Measurements from ENCODE around the gene TGM1.

The TGM1 gene

GRCh38 chr14:24281636-24282035 lies 18.7 kb upstream of the TGM1 start:
- no peak for TF ChIP-seq CTCF (IDR thresholded peaks at IDR 0.05; ENCODE audit: extremely low read depth, missing control alignments)
- no peak for DNase-seq (ENCODE audit: low spot score)

DNA sequence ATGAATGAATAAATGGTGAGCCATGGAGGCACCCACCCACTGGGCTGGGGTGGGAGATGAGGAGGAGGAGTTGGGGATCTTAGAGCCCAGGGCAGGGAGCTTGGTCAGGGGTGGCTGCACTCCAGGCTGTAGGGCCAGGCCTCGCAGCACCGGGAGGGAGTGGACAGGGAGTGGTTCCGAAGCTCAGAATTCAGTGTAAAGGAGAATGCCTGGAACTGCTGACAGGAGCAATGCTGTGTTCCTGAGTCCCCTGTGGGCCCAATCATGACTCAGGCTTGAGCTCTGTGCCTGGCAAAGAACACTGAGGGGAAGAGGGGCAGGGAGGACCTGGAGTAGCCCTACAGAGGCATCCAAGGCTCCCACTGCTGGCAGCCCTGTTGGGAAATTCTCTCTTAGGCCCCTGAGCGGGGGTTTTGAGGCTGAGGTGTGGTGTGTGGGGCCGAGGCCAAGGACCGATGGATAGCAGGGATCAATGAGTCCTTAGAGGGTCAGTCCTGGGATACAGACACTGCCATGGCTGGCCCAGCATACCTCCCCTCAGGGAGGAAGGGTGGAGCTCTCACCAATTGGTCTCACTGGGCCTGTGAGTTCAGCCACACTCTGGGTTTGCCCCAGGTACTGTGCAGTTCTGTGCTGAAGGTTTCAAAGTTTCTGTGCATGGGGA lies 18.0 kb upstream of the TGM1 start:
- no peak for DNase-seq (ENCODE audit: low spot score)

GRCh38 chr14:24279301-24280186 lies 16.6 kb upstream of the TGM1 start:
- DNase-seq (ENCODE audit: low spot score), result peak; percentile 35
- TF ChIP-seq CTCF (IDR thresholded peaks at IDR 0.05; ENCODE audit: extremely low read depth, missing control alignments), result peak; percentile 8

More for the DNA sequence above, 18.0 kb upstream of the TGM1 start:
- TF ChIP-seq CTCF (IDR thresholded peaks at IDR 0.05; ENCODE audit: extremely low read depth, missing control alignments), result no peak

GRCh38 chr14:24278424-24278823 lies 15.4 kb upstream of the TGM1 start:
- no peak for TF ChIP-seq CTCF (IDR thresholded peaks at IDR 0.05; ENCODE audit: extremely low read depth, missing control alignments)
- no peak for DNase-seq (ENCODE audit: low spot score)

DNA sequence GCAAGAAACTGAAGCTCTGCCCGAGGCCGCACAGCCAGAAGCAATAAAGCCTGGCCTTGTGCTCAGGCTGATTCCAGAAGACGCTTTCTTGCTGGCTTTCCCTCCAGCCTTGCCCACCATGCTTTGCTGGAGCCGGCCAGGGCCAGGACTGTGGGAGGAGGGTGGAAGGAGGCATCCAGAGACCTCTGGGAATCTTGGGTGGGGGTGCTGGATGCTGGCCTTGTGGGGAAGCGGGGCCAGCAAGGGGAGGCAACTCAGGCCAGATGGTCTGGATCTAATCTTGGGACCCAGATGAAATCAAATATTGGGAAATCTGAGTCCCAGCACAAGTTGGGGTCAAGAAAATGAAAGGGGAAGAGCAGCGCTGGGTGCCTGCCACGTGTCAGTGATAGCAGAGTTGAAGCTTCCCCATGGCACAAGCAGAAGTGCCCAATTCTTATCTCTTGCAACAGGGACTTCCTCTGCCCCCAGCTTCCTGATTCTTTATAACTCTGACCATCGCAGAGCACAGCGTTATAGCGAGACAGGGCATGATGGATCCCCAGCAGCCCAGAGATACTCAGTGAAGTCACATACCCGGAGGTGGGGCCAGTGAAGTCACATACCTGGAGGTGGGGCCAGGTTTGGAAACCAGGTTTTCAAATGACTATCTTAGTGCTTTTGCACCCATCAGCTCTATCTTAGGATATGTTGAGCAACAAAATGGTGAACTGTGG lies 14.8 kb upstream of the TGM1 start:
- no peak for TF ChIP-seq CTCF (IDR thresholded peaks at IDR 0.05; ENCODE audit: extremely low read depth, missing control alignments)
- no peak for DNase-seq (ENCODE audit: low spot score)

DNA sequence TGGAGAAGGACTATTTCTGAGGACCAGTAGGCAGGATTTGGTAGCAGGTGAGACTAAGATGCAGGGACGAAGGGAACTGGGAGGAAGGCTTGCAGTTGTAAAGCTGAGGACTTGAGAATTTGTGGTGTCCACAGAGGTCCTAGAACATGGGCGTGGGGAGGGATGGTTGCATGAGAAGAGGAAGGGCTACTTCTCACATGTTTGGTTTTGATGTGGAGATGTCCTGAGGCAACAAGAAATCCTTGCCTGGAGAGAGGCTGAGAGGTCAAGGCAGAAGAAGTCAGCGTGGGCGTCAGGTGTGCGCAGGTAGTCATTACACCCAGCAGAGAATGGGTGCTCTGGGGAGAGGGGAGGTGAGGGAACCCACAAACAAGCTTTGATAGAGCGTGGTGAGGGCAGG lies 14.1 kb upstream of the TGM1 start:
- no peak for TF ChIP-seq CTCF (IDR thresholded peaks at IDR 0.05; ENCODE audit: extremely low read depth, missing control alignments)
- DNase-seq (ENCODE audit: low spot score), result no peak
